HG03039 (cell line): ENCODE data around the gene LIPG.

ENCODE experiments used
- ATAC-seq: cut with Tn5 transposase; IDR thresholded peaks from one replicate; pipeline ENCODE4 v1.9.1; 2021; ENCODE audit warnings: mild to moderate bottlenecking, moderate library complexity; ENCODE audit not compliant: unreplicated experiment

LIPG gene

GRCh38 chr18:49610022-49610445 lies 48.2 kb downstream of the LIPG start:
- no peak for ATAC-seq

GRCh38 chr18:49611316-49611715 lies 49.5 kb downstream of the LIPG start:
- no peak for ATAC-seq

- ATAC-seq = peak; percentile 87
These were observed 50.7 kb downstream of the LIPG start for GRCh38 chr18:49612515-49613033.

- no peak for ATAC-seq
These were observed 51.3 kb downstream of the LIPG start for GRCh38 chr18:49613141-49613640.

- no peak for ATAC-seq
These were observed 51.8 kb downstream of the LIPG start for GRCh38 chr18:49613641-49614151.

GRCh38 chr18:49616618-49617328 lies 54.9 kb downstream of the LIPG start:
- ATAC-seq = no peak

- ATAC-seq = no peak
These were observed 55.5 kb downstream of the LIPG start for GRCh38 chr18:49617329-49617695.

GRCh38 chr18:49617865-49618264 lies 56.0 kb downstream of the LIPG start:
- ATAC-seq = no peak

GRCh38 chr18:49618742-49619681 lies 57.2 kb downstream of the LIPG start:
- ATAC-seq = no peak

GRCh38 chr18:49619801-49620200 lies 57.9 kb downstream of the LIPG start:
- no peak for ATAC-seq

- no peak for ATAC-seq
These were observed 59.4 kb downstream of the LIPG start for GRCh38 chr18:49621301-49621700.

GRCh38 chr18:49621717-49622351 lies 60.0 kb downstream of the LIPG start:
- ATAC-seq = no peak

GRCh38 chr18:49623571-49623970 lies 61.7 kb downstream of the LIPG start:
- ATAC-seq = no peak

- ATAC-seq = no peak
These were observed 63.3 kb downstream of the LIPG start for GRCh38 chr18:49625021-49625691.

- ATAC-seq = no peak
These were observed 65.1 kb downstream of the LIPG start for GRCh38 chr18:49626842-49627467.

GRCh38 chr18:49628119-49628518 lies 66.3 kb downstream of the LIPG start:
- no peak for ATAC-seq

GRCh38 chr18:49628881-49629795 lies 67.3 kb downstream of the LIPG start:
- ATAC-seq = no peak

- no peak for ATAC-seq
These were observed 68.4 kb downstream of the LIPG start for GRCh38 chr18:49630246-49630699.
